B cell (primary cell): ENCODE measurements around the gene MTHFD1L.

ENCODE experiments used
- EZH2 ChIP-seq: IDR thresholded peaks from 2 replicates; pipeline ENCODE4 v1.6.1; 2012; ENCODE audit warnings: borderline replicate concordance, low read depth, mild to moderate bottlenecking, moderate library complexity, low read length; ENCODE audit not compliant: insufficient read depth, poor library complexity, severe bottlenecking
- TF ChIP-seq, protein P1 (sequence below): fragments of 200-600 bp; IDR thresholded peaks from one replicate; pipeline ENCODE4 v1.8.0; 2022; ENCODE audit warnings: antibody characterized with exemption, mild to moderate bottlenecking

DNA sequence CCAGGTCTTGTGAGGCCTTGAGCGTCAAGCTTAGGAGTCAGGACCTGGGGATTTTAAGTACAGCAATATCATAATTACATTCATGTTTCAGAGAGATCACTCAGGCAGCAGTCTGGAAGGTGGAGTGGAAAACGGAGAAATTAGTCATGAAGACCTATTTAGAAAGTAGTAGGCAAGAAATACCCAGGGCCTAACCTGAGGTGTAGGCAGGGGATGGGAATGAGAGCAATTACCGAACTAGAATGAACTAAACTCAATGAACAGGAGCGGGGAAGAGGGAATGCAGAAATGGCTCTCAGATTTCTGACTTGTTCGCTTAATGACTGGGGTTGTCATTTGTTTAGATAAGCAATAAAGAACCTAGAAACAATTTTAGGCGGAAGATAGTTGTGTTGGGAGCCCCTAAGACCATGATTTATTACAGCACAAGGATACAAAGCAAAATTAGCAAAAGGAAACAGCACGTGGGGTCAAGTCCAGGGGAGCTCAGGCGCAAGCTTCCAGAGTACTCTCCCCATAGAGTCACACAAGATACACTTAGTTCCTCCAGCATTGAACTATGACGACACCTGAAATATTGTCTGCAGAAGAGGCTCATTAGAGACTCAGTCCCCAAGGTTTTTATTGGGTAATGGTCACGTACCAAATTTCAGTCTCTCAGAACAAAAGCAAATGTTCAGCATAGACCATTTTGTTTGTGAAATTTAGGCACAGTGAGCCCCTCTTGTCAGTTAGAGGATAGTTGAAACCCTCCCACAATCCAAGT, 195.4 kb downstream of the MTHFD1L start:
- TF ChIP-seq, protein P1, sequence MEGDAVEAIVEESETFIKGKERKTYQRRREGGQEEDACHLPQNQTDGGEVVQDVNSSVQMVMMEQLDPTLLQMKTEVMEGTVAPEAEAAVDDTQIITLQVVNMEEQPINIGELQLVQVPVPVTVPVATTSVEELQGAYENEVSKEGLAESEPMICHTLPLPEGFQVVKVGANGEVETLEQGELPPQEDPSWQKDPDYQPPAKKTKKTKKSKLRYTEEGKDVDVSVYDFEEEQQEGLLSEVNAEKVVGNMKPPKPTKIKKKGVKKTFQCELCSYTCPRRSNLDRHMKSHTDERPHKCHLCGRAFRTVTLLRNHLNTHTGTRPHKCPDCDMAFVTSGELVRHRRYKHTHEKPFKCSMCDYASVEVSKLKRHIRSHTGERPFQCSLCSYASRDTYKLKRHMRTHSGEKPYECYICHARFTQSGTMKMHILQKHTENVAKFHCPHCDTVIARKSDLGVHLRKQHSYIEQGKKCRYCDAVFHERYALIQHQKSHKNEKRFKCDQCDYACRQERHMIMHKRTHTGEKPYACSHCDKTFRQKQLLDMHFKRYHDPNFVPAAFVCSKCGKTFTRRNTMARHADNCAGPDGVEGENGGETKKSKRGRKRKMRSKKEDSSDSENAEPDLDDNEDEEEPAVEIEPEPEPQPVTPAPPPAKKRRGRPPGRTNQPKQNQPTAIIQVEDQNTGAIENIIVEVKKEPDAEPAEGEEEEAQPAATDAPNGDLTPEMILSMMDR, result no peak
- TF ChIP-seq EZH2, result no peak
